HG03103 (cell line): ENCODE measurements around the gene RUBCN.

Source experiments
- ATAC-seq: cut with Tn5 transposase; IDR thresholded peaks from one replicate; pipeline ENCODE4 v1.9.1; 2021; ENCODE audit warnings: low read depth; ENCODE audit not compliant: unreplicated experiment

The RUBCN gene

DNA sequence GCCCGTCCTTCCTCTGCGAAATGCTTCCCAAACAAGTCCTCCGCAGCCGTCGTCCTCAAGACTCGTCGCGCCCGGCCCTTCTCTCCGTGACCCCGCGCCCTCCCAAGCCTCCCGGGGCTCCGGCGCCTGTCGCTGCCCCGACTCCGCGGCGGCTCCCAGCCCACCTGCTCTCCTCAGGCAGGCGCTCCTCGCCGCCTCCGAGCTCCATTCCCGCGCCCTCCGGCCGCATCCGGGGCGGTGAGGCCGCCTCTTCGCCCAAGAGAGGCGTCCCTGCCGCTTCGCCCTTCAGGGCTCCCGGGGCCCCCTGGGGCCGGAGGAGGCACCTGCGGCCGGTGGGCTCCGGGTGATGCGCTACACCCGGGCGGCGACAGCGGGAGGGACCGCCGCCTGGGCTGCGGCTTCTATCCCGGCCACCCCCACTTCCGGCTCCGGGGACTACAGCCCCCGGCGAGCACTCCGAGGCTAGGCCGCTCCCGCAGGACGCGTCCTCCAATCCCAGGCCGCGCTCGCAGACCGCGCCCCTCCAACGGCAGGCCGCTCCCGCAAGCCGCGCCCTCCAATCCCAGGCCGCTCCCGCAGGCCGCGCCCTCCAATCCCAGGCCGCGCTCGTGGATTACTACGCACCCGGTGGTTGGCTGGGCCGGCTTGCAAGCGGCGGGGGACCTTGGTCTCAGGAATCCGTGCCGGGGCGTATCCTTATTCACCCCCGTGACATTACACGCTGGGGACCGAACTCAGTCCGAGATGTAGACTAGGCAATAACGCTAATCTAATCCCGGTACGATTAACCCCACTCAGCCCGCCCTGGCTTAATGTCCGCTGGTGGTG, at the start of gene RUBCN:
TSS of gene RUBCN (minus strand) at position 414 of the 828 bp plus-strand sequence. CDS start at position 229, 185 bp downstream.
- ATAC-seq = peak; percentile 82

DNA sequence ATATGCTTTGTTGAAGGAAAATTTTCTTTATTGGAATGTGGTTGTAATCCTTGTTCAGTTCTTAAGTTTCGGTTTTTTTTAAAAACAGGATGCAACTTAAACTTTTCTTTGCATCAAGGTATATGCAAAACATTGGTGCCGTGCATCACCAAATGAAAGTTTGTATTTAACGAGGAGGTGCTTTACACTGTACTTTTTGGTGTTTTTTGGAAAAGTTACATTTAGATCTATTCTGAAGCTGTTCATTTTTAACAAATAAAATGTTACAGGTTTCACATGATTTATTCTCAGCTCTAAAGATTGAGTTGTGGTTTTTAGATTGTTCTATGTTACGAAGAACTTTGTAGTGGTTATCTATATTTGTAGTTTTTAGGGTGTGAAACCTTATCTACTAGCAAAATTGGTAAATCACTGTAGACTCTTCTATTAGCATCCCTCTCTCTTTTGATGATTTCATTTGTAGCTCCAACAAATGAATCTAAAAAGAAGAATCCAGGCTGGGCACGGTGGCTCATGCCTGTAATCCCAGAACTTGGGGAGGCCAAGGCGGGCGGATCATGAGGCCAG, 47.4 kb upstream of the RUBCN start:
- ATAC-seq = no peak

DNA sequence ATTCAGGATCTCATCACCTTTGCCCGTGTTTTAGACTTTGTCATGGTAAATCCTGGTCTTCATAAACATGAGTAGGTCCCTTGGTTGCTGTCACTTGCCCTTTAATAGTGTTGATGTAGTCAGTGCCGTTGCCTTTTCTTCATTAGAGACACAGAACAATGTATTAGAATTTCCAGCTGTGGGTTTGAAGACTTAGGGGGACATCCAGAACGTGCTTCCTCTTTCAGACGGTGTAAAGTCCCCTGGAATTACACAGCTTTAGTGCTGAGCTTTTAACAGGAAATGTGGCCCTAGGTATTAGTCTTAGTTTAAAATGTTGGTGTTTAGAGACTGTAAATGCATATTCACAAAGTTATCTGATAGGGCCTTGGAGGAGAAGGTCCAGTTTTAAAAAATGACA, 45.5 kb upstream of the RUBCN start:
- ATAC-seq = no peak

DNA sequence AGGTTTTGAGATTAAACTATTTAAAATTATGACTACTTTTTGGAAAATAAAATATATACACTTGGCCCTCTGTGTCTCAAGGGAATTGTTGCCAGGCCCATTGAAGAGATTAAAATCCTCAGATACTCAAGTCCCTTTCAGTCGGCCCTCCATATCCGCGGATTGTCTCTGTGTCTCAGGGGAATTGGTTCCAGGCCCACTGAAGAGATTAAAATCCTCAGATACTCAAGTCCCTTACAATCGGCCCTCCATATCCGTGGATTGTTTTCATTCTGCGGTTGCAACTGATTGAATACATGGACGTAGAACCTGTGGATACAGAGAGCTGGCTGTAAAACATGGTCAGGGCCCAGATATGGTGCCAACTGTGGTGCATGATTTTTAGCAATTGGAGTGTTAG, 38.6 kb upstream of the RUBCN start:
- no peak for ATAC-seq

DNA sequence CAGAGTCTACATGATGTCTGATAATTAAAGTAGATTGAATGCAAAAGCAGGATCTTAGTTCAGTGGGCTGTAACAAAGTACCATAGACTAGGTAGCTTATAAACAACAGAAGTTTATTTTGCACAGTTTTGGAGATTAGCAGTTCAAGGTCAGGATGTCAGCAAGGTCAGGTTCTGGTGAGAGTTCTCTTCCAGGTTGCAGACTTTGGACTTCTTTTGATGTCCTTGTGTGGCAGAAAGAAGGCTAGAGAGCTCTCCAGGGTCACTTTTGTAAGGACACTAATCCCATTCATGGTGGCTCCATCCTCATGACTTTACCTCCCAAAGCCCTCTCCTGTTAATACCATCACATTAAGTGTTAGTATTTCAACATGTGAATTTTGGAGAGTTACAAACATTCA, 25.1 kb upstream of the RUBCN start:
- no peak for ATAC-seq

DNA sequence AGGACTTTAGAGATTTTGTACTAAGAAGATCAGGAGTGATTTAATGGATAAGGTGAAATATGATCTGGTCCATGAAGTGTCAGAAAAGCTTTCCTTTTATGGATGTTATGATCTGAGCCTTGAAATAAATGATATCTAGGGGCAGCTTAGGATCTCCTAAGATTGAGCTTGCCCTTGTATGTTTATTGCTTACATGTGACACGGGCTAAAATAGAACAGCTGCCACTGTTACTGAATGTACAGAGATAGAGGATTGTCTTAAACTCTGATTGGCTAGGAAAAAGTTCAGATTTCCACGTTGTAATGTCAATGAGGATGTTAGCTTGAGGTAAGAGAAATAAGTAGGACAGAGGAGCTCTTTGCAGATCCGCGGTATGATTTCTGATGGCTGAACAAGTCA, 21.8 kb upstream of the RUBCN start:
- ATAC-seq = no peak

DNA sequence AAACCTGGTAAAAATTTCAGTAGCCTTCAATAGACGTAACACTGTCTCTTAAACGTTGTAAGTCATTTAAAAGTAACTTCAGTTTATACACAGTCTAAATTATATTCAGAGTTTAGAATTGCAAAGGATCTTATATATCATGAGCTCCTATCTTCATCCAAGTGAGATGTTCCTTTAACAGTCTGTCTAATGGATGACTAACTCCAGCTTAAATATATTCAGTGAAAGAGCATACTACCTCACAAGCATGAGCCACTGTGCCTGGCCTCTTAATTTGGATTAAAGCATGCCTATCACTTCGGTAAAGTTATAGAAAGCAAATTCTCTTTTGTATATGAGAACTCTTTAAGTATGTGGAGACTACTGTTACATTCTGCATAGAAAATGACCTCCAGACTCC, 20.0 kb upstream of the RUBCN start:
- no peak for ATAC-seq

DNA sequence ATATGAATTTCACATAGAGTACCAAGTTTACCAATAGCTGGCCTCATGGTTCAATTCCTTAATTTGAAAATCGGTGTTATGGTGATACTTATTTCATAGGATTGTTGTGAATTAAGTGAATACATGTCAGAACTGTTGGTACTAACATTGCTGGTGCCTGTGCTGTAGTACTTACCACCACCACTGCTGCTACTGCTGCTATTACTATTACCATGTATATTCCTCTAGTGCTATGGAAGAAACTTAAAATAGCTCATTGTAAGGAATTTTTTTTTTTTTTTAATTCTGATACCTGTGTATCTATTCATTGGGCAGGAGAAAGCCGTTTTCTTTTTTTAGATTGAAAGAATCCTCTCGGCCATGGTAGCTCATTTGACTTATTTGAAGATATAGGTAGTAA, 16.6 kb upstream of the RUBCN start:
- no peak for ATAC-seq

DNA sequence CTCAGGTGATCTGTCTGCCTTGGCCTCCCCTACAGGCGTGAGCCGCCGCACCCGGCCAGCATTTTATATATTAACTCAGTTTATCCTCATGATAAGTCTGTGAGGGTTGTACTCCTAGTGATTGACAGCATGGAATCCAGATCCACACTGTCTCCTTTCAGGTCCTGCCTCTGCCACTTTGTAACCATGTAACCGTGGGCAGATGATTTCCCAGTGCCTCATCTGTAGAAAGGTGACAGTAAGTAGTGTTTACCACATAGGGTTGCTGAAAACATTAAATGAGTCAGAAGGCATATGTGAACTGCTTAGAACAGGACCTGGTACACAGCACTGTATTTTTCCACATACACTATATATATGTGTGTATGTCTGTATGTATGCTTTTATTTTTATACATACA, 15.4 kb upstream of the RUBCN start:
- ATAC-seq = no peak

DNA sequence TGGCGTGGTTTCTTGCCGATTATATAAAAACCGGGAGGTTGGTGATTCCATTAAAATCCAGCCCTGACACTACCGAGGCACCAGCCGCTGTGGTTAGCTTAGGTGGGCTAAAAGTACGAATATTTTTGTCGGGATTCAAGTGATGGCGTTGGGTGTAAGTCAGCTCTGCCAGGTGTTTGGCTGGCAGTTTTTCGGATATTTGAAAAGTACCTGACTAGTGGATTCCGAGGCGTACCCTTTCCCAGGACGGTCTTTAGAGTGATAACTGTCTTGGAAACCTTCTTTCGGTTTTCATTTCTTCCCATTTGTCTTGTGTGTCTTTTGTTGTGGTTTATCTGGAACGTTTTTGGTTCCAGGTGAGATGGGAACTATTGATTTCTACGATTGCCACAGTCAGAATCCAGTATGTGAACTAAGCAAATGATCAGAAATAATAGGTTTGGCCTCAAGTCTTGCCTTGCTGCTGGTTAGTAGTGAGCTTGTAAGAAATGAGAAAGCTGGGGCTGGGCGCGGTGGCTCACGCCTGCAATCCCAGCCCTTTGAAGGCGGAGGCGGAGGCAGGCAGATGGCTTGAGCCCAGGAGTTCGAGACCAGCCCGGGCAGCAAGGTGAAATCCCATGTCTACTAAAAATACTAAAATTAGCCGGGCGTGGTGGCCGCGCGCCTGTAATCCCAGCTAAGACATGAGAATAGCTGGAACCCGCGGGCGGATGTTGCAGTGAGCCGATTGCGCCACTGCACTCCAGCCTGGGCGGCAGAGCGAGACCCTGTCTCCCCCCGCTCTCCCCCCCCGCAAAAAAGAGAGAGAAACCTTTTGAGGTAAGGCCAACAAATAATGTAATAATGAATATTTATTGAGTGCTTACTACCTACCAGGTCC, 14.4 kb upstream of the RUBCN start:
- ATAC-seq = no peak

DNA sequence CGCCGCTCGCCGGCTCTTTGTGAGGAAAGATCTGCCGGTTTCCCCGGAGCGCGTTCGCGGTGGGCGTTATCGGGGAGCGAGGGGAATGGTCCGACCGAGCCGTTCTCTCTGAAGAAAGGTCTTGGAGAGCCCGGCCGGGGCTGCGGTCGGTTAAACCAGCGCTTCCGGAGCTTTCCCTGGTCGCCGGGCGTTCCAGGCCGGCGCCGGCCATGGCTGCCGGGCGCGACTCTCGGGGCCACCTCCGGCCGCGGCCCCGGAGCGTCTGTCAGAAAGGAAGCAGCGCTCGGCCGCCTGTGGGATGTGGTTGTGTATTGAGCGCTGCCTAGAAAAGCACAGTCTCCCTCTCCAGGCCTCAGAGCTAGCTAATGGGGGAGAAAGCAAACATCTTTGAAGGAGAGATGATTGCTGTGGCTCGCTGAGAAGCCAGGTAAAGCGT, 13.7 kb upstream of the RUBCN start:
- ATAC-seq = peak; percentile 25

DNA sequence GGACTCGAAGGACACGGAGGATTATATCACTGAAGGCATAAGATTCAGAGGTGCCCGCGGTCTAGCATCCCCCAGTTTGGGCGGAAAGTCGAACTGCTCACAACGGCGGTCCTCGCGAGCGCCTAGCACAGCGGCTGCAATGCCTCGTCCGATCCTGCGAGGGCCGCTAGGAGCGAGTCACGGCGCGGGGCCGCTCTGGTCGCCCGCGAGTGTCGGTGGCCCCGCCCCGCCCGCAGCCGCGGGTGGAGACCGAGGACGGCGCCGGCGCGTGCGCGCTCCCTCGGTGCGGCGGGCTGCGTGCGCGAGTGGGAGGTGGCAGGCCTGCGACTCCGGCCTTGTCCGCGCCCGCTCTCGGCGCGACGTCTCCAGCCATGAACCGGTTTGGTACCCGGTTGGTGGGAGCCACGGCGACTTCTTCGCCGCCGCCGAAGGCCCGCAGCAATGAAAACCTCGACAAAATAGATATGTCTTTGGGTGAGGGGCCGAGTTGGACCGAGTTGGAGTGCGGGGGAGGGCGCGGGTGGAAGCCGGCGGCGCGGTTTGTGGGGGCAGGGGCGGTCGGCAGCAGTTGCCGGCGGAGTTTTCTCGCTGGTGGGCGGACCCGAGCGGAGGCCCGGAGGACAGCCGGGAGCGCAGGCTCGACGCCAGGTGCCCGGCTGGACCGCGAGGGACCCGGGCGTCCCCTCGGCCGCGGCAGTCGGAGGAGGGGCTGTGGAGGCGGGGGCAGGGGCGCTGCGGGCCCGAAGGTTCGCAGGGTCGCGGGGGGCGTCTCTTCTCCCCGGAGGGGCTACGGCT, 13.1 kb upstream of the RUBCN start, which contains the start of gene FYTTD1:
TSS of gene FYTTD1 (plus strand) at position 283 of the 795 bp plus-strand sequence. CDS start at position 372, 89 bp downstream.
- ATAC-seq = peak; percentile 70

DNA sequence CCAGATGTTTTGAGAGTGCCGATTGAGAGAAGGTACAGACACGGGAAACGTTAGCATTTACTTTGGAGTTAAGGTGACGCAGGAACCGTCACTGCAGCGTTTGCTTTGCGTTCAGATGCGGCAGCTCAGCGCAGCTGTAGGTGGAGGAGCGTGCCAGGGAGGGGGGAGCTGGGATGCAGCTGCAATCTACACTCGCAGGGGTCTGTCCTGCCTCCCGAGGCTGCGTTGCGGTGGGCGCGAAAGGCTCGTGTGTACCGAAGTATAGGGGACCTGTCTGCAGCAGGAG, 12.6 kb upstream of the RUBCN start:
- ATAC-seq = peak; percentile 31

DNA sequence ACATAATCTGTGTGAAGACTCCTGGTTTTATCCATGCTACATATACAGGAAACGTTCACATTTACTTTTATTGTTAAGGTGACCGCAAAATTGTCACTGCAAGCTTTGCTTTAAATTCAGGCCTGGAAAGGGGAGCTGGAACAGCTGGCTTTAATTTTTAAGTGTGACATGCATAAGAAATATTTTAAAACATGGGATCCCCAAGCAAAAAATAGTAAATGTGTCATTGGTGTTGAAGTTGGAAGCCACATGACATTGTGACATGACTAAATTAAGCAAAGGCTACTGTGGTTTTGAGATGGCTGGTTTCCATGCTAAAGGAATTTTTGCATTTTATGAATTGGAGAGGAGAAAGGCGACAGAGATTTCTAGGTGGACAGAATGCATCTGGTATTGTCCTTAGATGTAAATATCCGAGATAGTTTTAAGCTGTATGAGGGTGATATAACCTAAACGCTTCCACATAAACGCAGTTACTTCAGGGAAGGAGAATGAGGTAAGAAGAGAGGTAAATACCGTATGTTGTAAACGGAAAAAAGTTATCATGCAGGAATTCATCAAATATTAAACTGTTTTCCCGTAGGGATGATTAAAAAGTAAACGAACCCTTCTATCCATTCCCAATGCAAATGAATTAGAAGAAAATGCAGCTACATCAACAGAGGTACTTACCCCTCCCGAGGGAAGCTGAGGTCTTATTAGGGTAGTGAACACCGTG, 12.1 kb upstream of the RUBCN start:
- no peak for ATAC-seq

DNA sequence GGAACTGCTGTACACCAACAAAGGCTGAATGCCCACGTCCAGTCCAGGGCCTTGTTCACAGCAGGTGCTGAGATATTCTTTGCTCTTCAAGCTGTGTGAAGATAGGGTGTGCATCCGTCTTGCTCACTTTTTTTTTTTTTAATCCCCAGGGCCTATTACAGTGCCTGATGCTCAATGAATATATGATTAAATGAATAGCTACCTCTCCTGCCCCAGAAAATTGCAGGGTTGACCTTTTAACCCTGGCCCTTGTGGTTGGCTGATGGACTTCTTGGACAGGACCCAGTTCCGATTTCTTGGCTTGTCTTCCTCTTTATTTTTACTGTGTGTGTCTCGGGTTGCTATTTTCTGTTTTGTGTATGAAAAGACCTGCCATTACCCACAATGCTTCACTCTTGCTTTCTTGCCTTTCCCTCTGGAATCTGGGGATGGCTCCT, 10.1 kb upstream of the RUBCN start:
- ATAC-seq = no peak

DNA sequence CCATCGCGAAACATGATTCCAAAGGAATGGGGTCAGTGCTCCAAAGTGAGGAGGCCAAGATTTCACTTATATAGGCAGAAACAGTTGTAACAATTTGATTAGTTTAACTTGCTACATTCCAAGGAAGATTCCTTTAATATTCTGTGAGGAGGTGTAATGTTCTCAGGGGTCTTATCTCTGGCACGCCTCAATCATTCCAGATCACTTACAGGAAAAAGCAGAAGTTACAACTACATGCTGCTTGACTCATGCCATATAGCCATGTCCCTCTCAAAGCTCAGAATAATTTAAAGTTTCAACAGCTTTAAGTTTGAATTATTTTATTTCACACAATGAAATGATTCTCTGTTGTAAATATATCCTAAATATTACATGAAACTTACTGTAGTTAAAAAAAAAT, 9.5 kb upstream of the RUBCN start:
- ATAC-seq = no peak

DNA sequence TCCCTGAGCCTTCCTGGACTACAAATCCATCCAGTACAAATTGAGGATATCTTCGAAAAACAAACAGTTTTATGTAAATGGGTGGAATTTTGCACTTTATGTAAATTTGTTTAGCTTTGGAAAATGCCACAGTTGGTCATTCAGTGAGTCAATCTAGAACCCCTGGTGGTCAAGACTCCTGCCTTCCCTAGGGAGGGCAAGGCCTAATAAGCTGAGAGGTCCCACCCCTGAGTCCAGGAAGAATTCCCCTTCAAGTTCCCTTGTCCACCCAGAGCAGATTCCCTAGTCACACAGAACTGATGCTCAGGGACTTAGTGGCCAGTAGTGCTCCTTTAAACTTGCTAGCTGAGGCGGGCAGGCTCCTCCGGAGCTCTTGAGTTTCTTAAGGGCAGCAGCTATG, 6.1 kb upstream of the RUBCN start:
- no peak for ATAC-seq

DNA sequence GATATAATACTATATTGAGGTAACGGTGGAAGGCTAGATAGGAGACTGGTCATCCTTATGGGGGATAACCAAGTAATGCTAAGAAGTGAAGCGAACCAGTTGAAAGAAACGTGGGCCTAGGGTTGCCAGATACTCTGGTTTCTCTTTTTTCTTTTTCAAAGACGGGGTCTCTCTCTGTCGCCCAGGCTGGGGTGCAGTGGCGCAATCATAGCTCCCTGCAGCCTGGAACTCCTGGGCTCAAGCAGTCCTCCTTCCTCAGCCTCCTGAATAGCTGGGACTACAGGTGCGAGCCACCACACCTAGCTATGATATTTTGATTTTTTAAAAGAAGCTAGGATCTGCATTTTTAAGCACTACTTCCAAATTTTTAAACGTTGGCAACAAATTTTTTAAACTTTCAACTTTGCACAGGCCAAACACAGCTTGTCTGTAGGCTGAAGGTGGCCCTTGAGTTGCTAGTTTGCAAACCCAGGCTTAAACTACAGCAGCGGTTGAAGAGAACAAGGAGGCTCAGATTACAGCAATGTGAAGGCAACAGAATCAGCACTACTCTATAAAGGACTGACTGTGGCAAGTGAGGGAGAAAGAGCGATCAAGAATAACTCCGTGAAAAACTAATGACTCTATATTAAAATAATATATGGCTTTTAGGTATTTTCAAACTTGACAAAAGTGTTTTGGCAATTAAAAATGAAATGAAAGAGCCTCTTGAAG, 1.2 kb upstream of the RUBCN start:
- ATAC-seq = no peak

DNA sequence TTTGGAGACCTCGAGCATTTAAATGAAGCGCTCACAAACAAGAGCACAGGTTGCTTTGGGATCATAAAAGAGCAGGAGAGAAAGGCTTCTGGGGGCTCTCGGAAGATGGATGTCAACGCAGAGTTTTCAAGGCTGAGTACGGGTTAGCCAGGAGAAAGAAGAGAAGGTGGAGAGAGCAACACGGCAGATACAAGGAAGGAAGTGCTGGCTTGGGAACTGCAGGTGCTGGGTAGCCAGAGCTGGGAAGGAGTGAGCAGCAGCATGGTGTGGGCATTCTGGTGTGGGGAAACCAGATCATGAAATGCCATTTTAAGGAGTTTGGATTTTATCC, 580 bp upstream of the RUBCN start:
- no peak for ATAC-seq
